GM12865 (cell line): ENCODE results near the gene HP.

ENCODE experiments used
- DNase-seq: peaks from one replicate; pipeline ENCODE4 v3.0.0; 2010; ENCODE audit warnings: low read depth
- H3K4me3 ChIP-seq: 2 replicates; pipeline ENCODE4 v1.5.1; 2011; ENCODE audit warnings: mild to moderate bottlenecking, low read depth, low read length, control low read depth
- CTCF ChIP-seq: IDR thresholded peaks from 2 replicates; pipeline ENCODE4 v1.5.1; 2011; ENCODE audit warnings: low read length, control low read depth, low read depth, inconsistent platforms; ENCODE audit not compliant: insufficient read depth; ENCODE audit errors: missing control alignments

The HP gene

DNA sequence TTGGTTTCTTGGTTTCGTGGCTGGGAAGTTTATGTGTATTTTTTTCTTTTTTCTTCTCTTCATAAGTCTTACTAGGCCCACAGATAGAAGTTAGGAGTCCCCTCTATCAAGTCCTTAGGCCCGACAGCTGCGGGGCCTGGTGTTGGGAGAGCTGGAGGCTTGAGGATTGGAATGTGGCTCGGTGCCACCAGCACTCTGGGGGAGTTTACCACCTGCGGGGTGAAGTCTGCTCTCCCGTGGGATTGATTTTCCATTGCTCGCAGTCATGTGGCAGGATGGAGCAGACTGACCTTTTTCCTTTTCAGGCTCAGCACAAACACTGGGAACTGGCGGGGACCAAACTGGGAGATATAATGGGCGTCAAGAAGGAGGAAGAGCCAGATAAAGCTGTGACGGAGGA is 46.9 kb downstream of the HP start:
- DNase-seq = no peak

GRCh38 chr16:72104905-72105304 is 50.6 kb downstream of the HP start:
- no peak for TF ChIP-seq CTCF
- no peak for DNase-seq
- H3K4me3 ChIP-seq = no peak overlapping the region

More for the DNA sequence above, 46.9 kb downstream of the HP start:
- no peak for TF ChIP-seq CTCF
- no peak overlapping the region for H3K4me3 ChIP-seq

- no peak for TF ChIP-seq CTCF
- no peak for DNase-seq
- H3K4me3 ChIP-seq = no peak overlapping the region
Observed at GRCh38 chr16:72105978-72106377, 51.7 kb downstream of the HP start.

DNA sequence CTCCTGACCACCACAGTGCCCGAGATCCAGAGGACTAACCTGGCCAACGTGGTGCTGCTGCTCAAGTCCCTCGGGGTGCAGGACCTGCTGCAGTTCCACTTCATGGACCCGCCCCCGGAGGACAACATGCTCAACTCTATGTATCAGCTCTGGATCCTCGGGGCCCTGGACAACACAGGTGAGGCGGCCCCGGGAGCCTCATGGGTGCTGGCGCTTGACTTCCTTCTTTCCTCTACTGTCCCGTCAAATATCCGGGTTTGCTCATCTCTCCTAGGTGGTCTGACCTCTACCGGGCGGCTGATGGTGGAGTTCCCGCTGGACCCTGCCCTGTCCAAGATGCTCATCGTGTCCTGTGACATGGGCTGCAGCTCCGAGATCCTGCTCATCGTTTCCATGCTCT is 53.1 kb downstream of the HP start:
- TF ChIP-seq CTCF = no peak
- no peak overlapping the region for H3K4me3 ChIP-seq
- DNase-seq = no peak

GRCh38 chr16:72108353-72109102 is 54.2 kb downstream of the HP start:
- no peak for TF ChIP-seq CTCF
- H3K4me3 ChIP-seq = no peak overlapping the region

DNA sequence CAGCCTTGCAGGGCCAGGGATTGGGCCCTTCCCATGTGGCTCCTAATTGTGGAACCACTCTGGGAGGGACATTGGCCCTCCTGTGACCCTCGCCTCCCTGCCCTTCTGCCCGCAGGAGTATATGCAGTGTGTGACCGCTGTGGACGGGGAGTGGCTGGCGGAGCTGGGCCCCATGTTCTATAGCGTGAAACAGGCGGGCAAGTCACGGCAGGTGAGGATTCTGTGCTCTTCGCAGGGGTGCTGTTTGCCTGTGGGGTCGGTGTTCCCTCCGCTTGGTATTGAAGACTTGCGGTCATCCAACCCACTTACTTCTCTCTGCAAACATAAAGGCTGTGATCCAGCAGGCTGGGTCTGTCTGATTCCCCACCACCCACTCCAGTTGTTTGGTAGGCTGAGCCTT is 55.0 kb downstream of the HP start:
- TF ChIP-seq CTCF = no peak
- no peak for DNase-seq
- no peak overlapping the region for H3K4me3 ChIP-seq

More at GRCh38 chr16:72108353-72109102, 54.2 kb downstream of the HP start:
- DNase-seq = no peak
